GM19397 (cell line): ENCODE results near the gene TSTD1.
"Not testable (repeated sequence)": the region's sequence is repeated elsewhere in the genome, so short reads cannot be mapped to it uniquely, and the experiment has no call there.

Experiments
- ATAC-seq: cut with Tn5 transposase; IDR thresholded peaks from one replicate; pipeline ENCODE4 v1.9.1; 2021; ENCODE audit warnings: mild to moderate bottlenecking, moderate library complexity; ENCODE audit not compliant: unreplicated experiment

TSTD1 gene

GRCh38 chr1:161037661-161038522, 872 bp downstream of the TSTD1 start:
- no peak for ATAC-seq

- no peak for ATAC-seq
These were observed 5.0 kb downstream of the TSTD1 start for GRCh38 chr1:161033751-161034150.

GRCh38 chr1:161032409-161032808, 6.4 kb downstream of the TSTD1 start:
- ATAC-seq, result no peak

GRCh38 chr1:161031874-161032273, 6.9 kb downstream of the TSTD1 start:
- no peak for ATAC-seq

- ATAC-seq, result not testable (repeated sequence)
These were observed 9.3 kb downstream of the TSTD1 start for GRCh38 chr1:161029466-161029865.

- ATAC-seq, result not testable (repeated sequence)
These were observed 11.8 kb downstream of the TSTD1 start for GRCh38 chr1:161026954-161027353.

- ATAC-seq, result not testable (repeated sequence)
These were observed 16.3 kb downstream of the TSTD1 start for GRCh38 chr1:161022432-161022831.

GRCh38 chr1:161021970-161022353, 16.8 kb downstream of the TSTD1 start:
- ATAC-seq, result no peak

- peak; percentile 80 for ATAC-seq
These were observed 17.4 kb downstream of the TSTD1 start for GRCh38 chr1:161021165-161021969.

- ATAC-seq, result peak; percentile 34
These were observed 18.1 kb downstream of the TSTD1 start, which contains the start of gene F11R for GRCh38 chr1:161020509-161021164. TSS of gene F11R (minus strand) at chr1:161021152. CDS start at chr1:161021073, 79 bp downstream.

GRCh38 chr1:161019751-161020495, 18.8 kb downstream of the TSTD1 start:
- peak; percentile 12 for ATAC-seq

- not testable (repeated sequence) for ATAC-seq
These were observed 19.6 kb downstream of the TSTD1 start for GRCh38 chr1:161019111-161019660.

GRCh38 chr1:161018631-161018930, 20.2 kb downstream of the TSTD1 start:
- no peak for ATAC-seq

GRCh38 chr1:161017756-161018630, 20.8 kb downstream of the TSTD1 start:
- ATAC-seq, result no peak

GRCh38 chr1:161017181-161017580, 21.6 kb downstream of the TSTD1 start:
- not testable (repeated sequence) for ATAC-seq

GRCh38 chr1:161016683-161017082, 22.1 kb downstream of the TSTD1 start:
- ATAC-seq, result not testable (repeated sequence)

- ATAC-seq, result peak; percentile 86
These were observed 25.1 kb downstream of the TSTD1 start for GRCh38 chr1:161013488-161014230.

GRCh38 chr1:161013131-161013487, 25.7 kb downstream of the TSTD1 start:
- peak; percentile 8 for ATAC-seq

GRCh38 chr1:161012420-161012819, 26.3 kb downstream of the TSTD1 start:
- no peak for ATAC-seq
